Fibroblast of peridontal ligament (primary cell): ENCODE measurements around the gene PTPN3.

Source experiments
- DNase-seq: peaks from one replicate; pipeline ENCODE4 v3.0.0-alpha.2; 2010; ENCODE audit errors: extremely low read depth

PTPN3 gene

GRCh38 chr9:109426626-109427402, 71.3 kb downstream of the PTPN3 start:
- no peak for DNase-seq

DNA sequence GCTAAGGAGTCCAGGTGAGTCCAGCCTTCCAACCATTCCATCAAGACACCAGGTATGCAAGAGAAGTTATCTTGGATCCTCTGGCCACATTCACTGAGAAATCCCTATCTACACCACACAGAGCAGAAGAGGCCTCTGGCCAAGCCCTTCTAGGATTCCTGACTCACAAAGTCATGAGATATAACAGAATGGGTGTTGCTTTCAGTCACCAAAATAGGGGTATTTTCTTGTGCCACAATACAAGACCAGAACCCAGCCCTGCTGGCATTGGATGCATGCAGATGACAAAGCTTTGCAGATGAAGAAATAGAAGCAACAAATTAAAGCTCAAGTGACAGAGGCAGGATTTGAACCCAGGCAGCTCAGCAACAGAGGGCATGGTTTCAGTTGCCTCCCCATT, 73.5 kb downstream of the PTPN3 start:
- DNase-seq = no peak

DNA sequence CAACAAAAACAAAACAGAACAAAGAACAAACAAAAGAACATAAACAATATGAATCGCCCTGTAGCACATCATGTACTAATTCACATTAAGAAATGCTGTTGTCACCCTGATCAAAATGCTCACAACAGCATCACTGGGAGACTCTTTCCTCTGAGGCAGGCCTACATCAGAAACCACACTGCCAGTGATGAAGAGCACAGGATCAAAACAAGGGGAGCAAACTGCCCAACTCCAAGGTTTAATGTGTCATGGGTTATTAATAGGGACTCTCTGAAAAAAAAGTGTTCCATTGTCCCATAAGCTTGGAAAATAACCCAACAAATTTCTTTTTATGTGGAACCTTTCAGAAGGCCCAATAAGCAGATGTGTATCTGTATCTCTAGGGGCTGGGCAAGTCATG, 74.2 kb downstream of the PTPN3 start:
- DNase-seq = no peak

DNA sequence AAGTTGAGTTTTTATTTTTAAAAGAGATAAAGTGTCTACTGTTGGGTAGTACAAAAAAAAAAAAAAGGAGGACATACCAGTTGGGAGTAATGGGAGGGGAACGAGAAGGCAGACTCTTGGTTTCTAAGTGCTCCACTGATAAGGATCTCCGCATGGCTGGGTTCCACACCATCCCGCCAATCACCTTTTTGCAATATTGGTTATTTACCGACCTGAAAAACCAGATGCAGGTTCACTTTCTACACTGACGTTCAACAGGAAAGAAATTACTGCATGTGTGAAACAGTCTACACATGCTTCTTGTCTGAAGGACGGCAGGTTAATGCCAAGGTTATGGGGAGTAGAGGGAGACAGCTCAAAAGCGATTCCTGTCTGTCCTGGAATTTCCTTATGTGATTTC, 75.5 kb downstream of the PTPN3 start:
- DNase-seq = no peak

DNA sequence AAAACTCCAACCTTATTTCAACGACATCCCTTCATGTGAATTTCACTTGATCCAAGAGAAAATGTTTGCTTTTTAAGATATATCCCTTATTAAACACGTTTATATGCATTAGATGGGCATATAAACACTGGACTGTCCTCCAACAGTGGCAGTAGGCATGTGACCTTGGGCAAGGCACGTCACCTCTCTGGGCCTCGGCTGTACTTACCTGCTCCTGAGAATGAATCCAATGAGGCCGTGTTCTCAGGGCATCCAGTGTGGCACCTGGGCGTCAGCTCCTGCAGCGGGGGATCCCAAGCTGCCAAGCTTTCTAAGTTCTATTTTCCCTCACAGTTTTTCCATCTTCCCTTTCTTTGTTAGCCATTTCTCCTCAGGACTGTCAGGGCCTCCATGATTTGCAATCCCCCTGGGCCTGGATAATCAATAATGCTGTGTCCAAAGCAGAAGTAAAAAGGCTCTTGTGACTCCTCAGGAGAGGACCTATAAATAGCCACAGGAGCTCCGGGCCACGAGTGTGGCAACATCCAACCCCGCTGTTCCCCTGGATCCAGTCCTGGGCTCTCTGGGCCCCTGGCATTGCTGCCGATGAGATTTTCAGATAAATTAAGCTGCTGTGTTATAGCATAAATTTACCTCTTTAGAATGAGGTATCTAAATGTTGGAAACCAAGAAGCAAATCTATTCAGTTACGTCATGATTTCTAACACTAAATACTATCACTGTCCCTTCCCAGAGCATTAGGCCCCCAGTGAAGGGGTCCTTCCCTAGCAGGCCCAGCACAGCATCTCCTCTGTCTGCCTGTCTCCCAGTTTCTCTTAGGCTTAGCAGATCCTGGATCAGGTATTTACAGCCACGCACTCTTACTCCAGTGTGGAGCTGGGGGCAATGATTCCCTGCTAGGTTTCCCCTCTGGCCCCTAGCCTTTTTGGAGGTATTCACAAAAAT, 76.8 kb downstream of the PTPN3 start:
- DNase-seq = no peak

GRCh38 chr9:109419531-109419930, 78.6 kb downstream of the PTPN3 start:
- no peak for DNase-seq

- no peak for DNase-seq
Measured at GRCh38 chr9:109418827-109419226, 79.3 kb downstream of the PTPN3 start.

DNA sequence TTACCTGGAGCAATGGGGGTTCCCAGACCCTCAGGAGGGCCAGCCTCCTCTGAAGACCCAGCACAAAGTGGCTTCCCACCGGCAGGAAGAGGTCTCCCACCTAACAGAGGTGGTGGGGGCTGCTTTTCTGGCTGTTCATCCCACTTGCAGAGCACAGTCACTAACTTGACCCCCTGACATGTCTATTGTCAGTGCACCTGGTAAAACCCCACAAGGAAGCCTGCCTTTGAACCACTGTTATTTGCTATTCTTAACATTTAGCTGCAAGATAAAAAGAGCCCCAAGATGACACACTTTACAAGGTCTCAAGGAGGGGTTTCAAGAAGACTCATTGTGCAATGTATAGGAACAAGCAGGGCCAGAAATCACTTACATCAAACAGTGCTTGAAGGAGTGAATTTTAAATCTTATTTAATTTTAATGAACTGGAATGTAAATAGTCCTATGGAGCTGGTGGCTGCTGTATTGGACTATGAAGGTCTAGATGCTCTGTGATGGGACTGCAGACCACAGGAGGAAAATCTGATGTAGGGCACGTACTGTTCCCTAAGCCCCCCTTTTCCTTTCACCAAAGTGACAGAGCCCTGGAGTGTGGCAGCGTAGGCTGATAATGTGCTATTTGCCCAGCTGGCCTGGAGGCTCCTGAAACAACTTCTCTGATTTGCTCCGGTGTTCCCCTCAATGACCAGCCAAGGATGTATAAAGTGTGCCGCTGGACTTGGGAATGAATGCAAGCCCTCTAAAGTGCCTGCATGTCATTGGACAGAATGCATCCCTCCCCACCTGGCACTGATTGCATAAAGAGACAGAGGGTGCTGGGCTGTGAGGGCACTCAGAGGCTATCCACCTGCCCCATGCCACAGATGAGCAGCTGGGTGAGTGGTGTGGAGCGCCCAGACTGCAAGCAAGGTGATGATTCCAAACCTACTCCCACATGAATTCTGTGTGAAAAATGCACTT, 80.2 kb downstream of the PTPN3 start:
- DNase-seq = no peak

GRCh38 chr9:109417054-109417453, 81.1 kb downstream of the PTPN3 start:
- peak; percentile 6 for DNase-seq

DNA sequence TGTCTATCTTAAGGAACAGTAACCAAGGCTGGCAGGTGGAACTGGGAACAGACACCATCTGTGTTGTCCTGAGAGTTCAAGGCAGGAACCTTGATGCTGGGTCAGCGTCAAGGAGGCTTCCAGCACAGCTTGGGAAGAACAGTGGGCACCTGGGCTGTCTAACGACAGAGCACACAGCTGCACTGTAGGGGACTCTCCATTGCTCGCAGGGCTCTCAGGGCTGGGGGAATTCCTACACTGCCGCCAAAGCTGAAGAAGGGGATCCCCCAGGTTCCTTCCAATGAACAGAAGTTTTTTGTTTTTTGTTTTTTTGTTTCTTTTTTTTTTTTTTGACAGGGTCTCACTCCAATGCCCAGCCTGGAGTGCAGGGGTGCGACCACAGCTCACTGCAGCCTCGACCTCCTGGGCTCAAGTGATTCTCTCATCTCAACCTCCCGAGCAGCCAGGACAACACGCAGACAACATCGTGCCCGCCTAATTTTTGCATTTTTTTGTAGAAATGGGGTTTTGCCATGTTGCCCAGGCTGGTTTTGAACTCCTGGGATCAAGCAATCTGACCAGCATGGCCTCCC, 81.9 kb downstream of the PTPN3 start:
- no peak for DNase-seq

- DNase-seq = no peak
Measured at GRCh38 chr9:109414125-109414785, 83.9 kb downstream of the PTPN3 start.

DNA sequence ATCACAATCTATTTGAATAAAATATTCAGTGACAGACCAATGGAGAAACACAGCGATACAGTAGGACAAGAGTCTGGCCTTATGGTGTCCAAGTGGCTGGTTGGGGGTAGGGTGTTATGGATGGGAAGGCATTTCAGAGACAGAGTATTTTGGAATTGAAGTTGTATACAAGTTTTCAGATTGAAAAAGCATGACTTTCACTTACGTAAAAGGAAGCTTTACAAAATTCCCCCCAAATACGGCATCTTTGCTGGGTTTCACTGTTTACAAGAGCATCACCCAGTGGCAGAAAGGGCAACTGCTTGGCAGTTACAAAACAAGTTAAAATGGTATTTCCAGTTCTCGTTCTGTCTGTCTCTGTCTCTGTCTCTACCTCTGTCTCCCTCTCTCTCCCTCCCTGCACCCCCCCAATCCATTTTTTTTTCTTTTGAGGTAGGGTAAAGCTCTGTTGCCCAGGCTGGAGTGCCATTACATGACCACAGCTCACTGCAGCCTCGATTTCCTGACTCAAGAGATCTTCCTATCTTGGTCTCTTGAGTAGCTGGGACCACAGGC, 86.2 kb downstream of the PTPN3 start:
- peak; percentile 86 for DNase-seq

DNA sequence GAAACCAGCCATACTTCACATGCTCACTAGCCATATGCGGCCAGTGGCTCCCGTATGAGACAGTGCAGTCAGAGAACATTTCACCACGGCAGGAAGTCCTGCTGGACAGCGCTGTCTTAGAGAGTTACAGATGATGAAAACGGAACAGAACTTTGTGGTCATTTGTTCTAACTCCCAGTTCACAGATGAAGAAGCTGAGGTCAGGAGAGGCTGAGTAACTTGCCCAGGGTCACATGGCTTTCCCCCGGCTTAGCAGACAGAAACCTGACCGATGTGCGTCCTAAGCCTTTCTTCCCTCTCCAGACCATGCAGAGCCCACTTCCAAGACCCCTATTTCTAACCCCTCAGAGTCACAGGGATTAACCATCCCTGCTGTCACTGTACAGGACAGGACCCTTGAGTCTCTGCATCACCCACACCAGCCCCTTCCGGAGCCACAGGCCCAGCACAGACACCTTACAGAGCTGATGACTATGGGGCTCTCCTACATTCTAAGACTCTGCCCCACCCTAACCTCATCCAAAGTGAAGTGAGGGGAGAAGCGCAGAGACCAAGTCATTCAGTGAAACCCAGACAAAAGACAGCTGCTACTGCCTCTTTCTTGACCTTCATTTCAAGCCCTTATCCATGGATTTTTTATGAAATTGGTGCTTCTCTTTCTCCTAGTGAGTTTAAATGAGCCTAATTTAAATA, 86.9 kb downstream of the PTPN3 start:
- DNase-seq = no peak

- no peak for DNase-seq
Measured at GRCh38 chr9:109409773-109410397, 88.2 kb downstream of the PTPN3 start.

- no peak for DNase-seq
Measured at GRCh38 chr9:109408759-109409462, 89.2 kb downstream of the PTPN3 start.

GRCh38 chr9:109403766-109404320, 94.3 kb downstream of the PTPN3 start:
- DNase-seq = peak; percentile 53

DNA sequence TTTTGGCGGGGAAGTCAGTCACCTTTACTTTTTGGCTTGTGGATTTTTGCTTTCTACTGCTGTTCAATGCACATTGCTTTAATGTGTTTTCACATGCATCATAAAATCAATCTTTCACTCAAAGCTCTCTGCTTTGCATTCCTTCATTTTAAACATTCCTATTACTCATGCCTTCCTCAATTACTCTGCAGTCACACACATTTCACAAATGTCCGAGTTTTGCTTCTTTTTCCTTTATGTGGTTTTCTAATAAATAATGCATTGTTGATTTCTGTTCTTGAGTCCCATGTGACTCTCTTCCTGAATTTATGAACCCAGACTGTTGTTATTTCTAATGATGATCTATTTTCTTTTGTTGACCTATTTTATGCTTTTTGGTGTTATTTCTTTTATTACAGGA, 95.0 kb downstream of the PTPN3 start:
- DNase-seq = peak; percentile 38

DNA sequence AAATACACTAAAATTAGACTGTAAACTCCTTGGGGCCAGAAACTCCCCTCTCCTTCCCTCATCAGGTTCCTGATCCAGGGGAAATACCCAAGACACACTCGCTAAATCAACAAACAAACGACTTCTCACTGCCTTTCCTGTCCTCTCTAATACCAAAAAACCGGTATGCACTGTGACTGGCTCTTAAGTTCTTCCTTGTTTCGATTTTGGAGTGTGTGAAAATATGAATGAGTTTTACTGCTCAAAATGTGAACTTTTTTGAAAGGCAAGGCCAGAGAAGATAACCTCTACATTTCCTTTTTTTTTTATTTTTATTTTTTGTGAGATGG, 96.2 kb downstream of the PTPN3 start:
- no peak for DNase-seq
